SK-N-SH (cell line): ENCODE measurements around the gene COL4A2. TPM values are rescaled to one million over a fixed set of nuclear protein-coding genes. Genes with fewer than 3 reads are reported as not detected.

Experiments
- CTCF ChIA-PET: fragments of 300-600, 350-600 bp; formaldehyde crosslinking; extraction: SDS; loops from one replicate; lab custom pipeline; 2021; lab: Yijun Ruan, JAX
- POLR2A ChIA-PET: fragments of 350-600 bp; sonication (Branson Sonifier 250); formaldehyde crosslinking; extraction: SDS; loops from one replicate; lab custom pipeline; 2020; ENCODE audit warnings: antibody characterized with exemption, inconsistent platforms; lab: Yijun Ruan, JAX
- DNase-seq: peaks from one replicate; pipeline ENCODE4 v3.0.0; 2012
- H2AFZ ChIP-seq: fragments of 200-600 bp; sonication (generic); 2 replicates; pipeline ENCODE4 v1.8.1; 2016; ENCODE audit warnings: antibody characterized with exemption, mild to moderate bottlenecking, low read depth
- H3F3A ChIP-seq: fragments of 200-600 bp; sonication (generic); replicated peaks from 2 replicates; pipeline ENCODE3; 2016; ENCODE audit warnings: antibody characterized with exemption, mild to moderate bottlenecking; ENCODE audit not compliant: insufficient read depth
- H3K27ac ChIP-seq, 2 experiments: fragments of 200-500 bp in 1 of 2; fragments of 200-600 bp in 1 of 2; sonication (Bioruptor generic) in 1 of 2; sonication (generic), shearing (Covaris generic) in 1 of 2; 2 replicates each; pipeline versions ENCODE4 v1.5.1 to v1.6.1; 2014 to 2016; ENCODE audit warnings: low read depth in 2 of 2, inconsistent platforms in 1 of 2, low read length in 1 of 2, mild to moderate bottlenecking in 1 of 2, mixed read lengths in 1 of 2
- H3K27me3 ChIP-seq: fragments of 200-600 bp; sonication (generic), shearing (Covaris generic); 2 replicates; pipeline ENCODE4 v1.6.1; 2016; ENCODE audit warnings: mixed run types; ENCODE audit not compliant: insufficient read depth
- H3K36me3 ChIP-seq, 2 experiments: fragments of 200-500 bp in 1 of 2; fragments of 200-600 bp in 1 of 2; sonication (Bioruptor generic) in 1 of 2; sonication (generic) in 1 of 2; replicated peaks in 1 of 2; 2 replicates each; pipeline versions ENCODE3 to v1.5.1; 2014 to 2016; ENCODE audit warnings: low read length in 1 of 2, mild to moderate bottlenecking in 1 of 2; ENCODE audit not compliant: insufficient read depth in 2 of 2, control insufficient read depth in 1 of 2
- H3K4me1 ChIP-seq, 2 experiments: fragments of 200-500 bp in 1 of 2; fragments of 200-600 bp in 1 of 2; sonication (Bioruptor generic) in 1 of 2; sonication (generic), shearing (Covaris generic) in 1 of 2; 2 replicates each; pipeline versions ENCODE4 v1.5.1 to v1.6.1; 2014 to 2016; ENCODE audit warnings: low read depth in 1 of 2, low read length in 1 of 2, mixed run types in 1 of 2; ENCODE audit not compliant: insufficient read depth in 2 of 2, control insufficient read depth in 1 of 2
- H3K4me2 ChIP-seq: fragments of 200-600 bp; sonication (generic), shearing (Covaris generic); 2 replicates; pipeline ENCODE4 v1.6.1; 2017; ENCODE audit warnings: mixed run types
- H3K4me3 ChIP-seq, 2 experiments: fragments of 200-500 bp in 1 of 2; fragments of 200-600 bp in 1 of 2; sonication (Bioruptor generic) in 1 of 2; sonication (generic), shearing (Covaris generic) in 1 of 2; 2 replicates each; pipeline versions ENCODE4 v1.5.1 to v1.8.1; 2014 to 2016; ENCODE audit warnings: low read depth in 2 of 2, inconsistent platforms in 1 of 2, low read length in 1 of 2, mild to moderate bottlenecking in 1 of 2, mixed read lengths in 1 of 2, moderate library complexity in 1 of 2
- H3K79me2 ChIP-seq: fragments of 200-600 bp; sonication (generic); 2 replicates; pipeline ENCODE4 v1.8.1; 2017; ENCODE audit warnings: mild to moderate bottlenecking; ENCODE audit not compliant: insufficient read depth
- H3K9ac ChIP-seq: fragments of 200-600 bp; sonication (generic); 2 replicates; pipeline ENCODE4 v1.6.1; 2017; ENCODE audit warnings: mixed run types
- H3K9me2 ChIP-seq: fragments of 200-600 bp; sonication (generic); 2 replicates; pipeline ENCODE4 v1.6.1; 2017; ENCODE audit warnings: mixed run types
- H3K9me3 ChIP-seq: fragments of 200-600 bp; sonication (generic); 2 replicates; pipeline ENCODE4 v1.6.1; 2017; ENCODE audit warnings: mixed run types, mild to moderate bottlenecking, moderate library complexity
- H4K20me1 ChIP-seq: fragments of 200-600 bp; sonication (generic); 2 replicates; pipeline ENCODE4 v1.6.1; 2017; ENCODE audit warnings: mild to moderate bottlenecking, mixed run types; ENCODE audit not compliant: insufficient read depth
- ELF1 ChIP-seq: IDR thresholded peaks from 2 replicates; pipeline ENCODE4 v1.4.0; 2012
- FOXJ3 ChIP-seq: sonication (generic); formaldehyde crosslinking; IDR thresholded peaks from 2 replicates; pipeline ENCODE4 v1.5.1; 2020; ENCODE audit warnings: mild to moderate bottlenecking, missing genetic modification reagents
- GABPA ChIP-seq: IDR thresholded peaks from 2 replicates; pipeline ENCODE4 v1.4.0; 2012; ENCODE audit warnings: low read depth, mild to moderate bottlenecking
- GATA2 ChIP-seq: sonication (generic); formaldehyde crosslinking; IDR thresholded peaks from 2 replicates; pipeline ENCODE4 v1.5.0; 2020; ENCODE audit warnings: mild to moderate bottlenecking, missing genetic modification reagents
- MEF2A ChIP-seq: IDR thresholded peaks from 2 replicates; pipeline ENCODE4 v1.4.0; 2012; ENCODE audit warnings: low read depth, borderline replicate concordance
- MXI1 ChIP-seq: IDR thresholded peaks from 2 replicates; pipeline ENCODE4 v1.6.1; 2012; ENCODE audit warnings: mild to moderate bottlenecking, low read depth, low read length, improper control_type of control experiment
- NFIC ChIP-seq: IDR thresholded peaks from 2 replicates; pipeline ENCODE4 v1.4.0; 2012; ENCODE audit warnings: borderline replicate concordance
- NRF1 ChIP-seq: IDR thresholded peaks from 2 replicates; pipeline ENCODE4 v1.6.1; 2012; ENCODE audit warnings: low read depth, mild to moderate bottlenecking, low read length
- POLR2AphosphoS5 ChIP-seq: IDR thresholded peaks from 2 replicates; pipeline ENCODE4 v1.6.1; 2012; ENCODE audit warnings: low read depth, low read length
- RAD21 ChIP-seq: IDR thresholded peaks from 2 replicates; pipeline ENCODE4 v1.6.1; 2012; ENCODE audit warnings: mild to moderate bottlenecking, low read length
- REST ChIP-seq: IDR thresholded peaks from 2 replicates; pipeline ENCODE4 v1.6.1; 2012; ENCODE audit warnings: mild to moderate bottlenecking, low read depth, low read length, moderate library complexity
- RXRA ChIP-seq: IDR thresholded peaks from 2 replicates; pipeline ENCODE4 v1.4.0; 2012; ENCODE audit warnings: low read depth, mild to moderate bottlenecking, borderline replicate concordance
- SMC3 ChIP-seq: IDR thresholded peaks from 2 replicates; pipeline ENCODE4 v1.6.1; 2012; ENCODE audit warnings: low read depth, low read length, improper control_type of control experiment
- TCF12 ChIP-seq: IDR thresholded peaks from 2 replicates; pipeline ENCODE4 v1.4.0; 2012
- YY1 ChIP-seq: IDR thresholded peaks from 2 replicates; pipeline ENCODE4 v1.4.0; 2012; ENCODE audit warnings: low read depth, mild to moderate bottlenecking
- WGBS: methylation state at CpG from one replicate; pipeline ENCODE4 v1.1.6; 2017; ENCODE audit warnings: low lambda C conversion rate; 5-methylcytosine and 5-hydroxymethylcytosine counted together
- polyA plus RNA-seq, 3 experiments: library from polyadenylated mRNA; depleted of rRNA; stranded (reverse); fragments of >200 nt; gene quantifications; 2 replicates each; pipeline ENCODE4 v1.2.3, GENCODE V29; 2012
- TF ChIP-seq, protein P1 (sequence below): IDR thresholded peaks from 2 replicates; pipeline ENCODE4 v1.4.0; 2012; ENCODE audit warnings: low read depth, borderline replicate concordance
- TF ChIP-seq, protein P2 (sequence below): fragments of 200-600 bp; sonication (generic); IDR thresholded peaks from 2 replicates; pipeline ENCODE4 v1.6.1; 2017; ENCODE audit warnings: antibody characterized with exemption, mild to moderate bottlenecking, moderate library complexity
- TF ChIP-seq, protein P3 (sequence below): fragments of 150-350 bp; IDR thresholded peaks from 2 replicates; pipeline ENCODE4 v1.6.1; 2016; ENCODE audit warnings: mild to moderate bottlenecking, low read depth, low read length

Gene COL4A2
- polyA plus RNA-seq, 1 of the 3 experiments (the other 2 are of a cell fraction), result 137 TPM

DNA sequence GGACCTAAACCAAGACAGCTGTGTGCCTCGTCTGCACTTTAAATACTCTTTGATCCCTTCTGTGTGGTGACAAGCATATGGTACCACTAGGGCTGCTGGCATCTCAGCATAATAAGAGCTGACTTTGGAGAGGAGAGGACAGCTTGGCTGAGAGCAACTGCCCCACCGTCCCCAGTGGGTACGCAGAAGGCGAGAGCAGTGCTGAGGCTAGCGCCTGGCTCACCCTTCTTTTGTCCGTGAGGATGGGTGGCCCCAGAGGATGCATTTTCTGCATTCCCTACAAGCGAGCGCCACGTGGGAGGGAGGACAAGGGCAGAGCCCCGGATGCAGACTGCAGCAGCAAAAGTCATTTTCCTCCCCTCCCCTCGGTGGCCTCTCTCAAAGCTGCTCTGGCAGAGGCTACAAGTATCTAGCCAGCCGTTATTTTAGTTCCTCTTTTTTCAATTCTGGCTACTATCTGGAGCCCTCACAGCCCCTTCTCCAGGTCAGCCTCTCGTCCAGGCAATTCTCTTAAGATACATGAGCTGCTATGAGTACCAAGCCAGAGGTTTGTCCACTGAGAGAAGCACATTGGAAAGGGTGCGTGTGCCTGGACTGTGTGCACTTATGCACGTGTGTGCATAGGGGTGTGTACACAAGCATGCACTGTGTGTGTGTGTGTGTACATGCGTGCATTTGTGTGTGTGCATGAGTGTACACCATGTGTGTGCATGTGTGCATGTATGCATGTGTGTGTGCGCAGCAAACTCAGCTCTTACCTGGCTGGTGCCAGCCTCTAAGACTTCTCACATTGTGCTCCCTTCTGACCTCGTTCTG is 203.1 kb downstream of the COL4A2 start:
- H3K4me3 ChIP-seq, result no peak overlapping the region
- no peak overlapping the region for H2AFZ ChIP-seq
- no peak overlapping the region for H3K4me2 ChIP-seq
- no peak for TF ChIP-seq NFIC
- TF ChIP-seq MXI1, result no peak
- no peak for TF ChIP-seq TCF12
- no peaks in the 10 kb centered on the region for H3K79me2 ChIP-seq
- no peaks in the 10 kb centered on the region for H4K20me1 ChIP-seq
- H3F3A ChIP-seq, result peaks cover 9% of the 10 kb centered on the region
- CTCF ChIA-PET, result no interaction called here
- 84% methylated on average over 18 of the region's 18 CpGs for WGBS
- H3K36me3 ChIP-seq, result peaks cover 30 to 38% of the 10 kb centered on the region in 2 experiments
- H3K9me2 ChIP-seq, result no peaks in the 10 kb centered on the region
- no peak for DNase-seq
- H3K27ac ChIP-seq, result no peak overlapping the region; a peak in 1 of 4 replicates
- no peaks in the 10 kb centered on the region for H3K9me3 ChIP-seq
- no peak overlapping the region for H3K9ac ChIP-seq
- no peaks in the 10 kb centered on the region for H3K27me3 ChIP-seq
- POLR2A ChIA-PET, result no interaction called here
- no peaks in the 10 kb centered on the region; a peak in 1 of 4 replicates for H3K4me1 ChIP-seq

DNA sequence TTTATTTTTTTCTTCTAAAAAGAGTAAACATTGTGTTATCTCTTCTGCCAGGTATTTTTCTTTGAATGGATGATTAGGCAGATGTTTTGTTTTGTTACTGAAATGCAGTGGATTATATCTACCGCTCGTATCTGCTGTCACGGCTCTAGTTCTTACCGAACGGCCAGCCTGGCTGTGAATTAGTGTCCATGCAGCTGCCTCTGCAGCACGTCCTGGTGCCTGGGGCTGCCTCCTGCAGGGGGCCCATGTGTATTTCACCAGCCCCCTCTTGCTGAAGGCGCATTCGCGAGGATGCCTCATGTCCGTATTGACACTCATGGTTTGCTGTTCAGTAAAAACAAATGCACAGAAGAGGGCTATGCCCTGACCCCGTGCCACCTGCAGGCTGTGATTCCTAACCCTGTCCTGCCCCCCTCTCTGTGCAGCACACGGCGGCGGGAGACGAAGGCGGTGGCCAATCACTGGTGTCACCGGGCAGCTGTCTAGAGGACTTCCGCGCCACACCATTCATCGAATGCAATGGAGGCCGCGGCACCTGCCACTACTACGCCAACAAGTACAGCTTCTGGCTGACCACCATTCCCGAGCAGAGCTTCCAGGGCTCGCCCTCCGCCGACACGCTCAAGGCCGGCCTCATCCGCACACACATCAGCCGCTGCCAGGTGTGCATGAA is 204.6 kb downstream of the COL4A2 start:
- 92% methylated on average over 31 of the region's 31 CpGs for WGBS
- POLR2A ChIA-PET, result no interaction called here
- Histone ChIP-seq H3F3A (peaks cover 9% of the 10 kb centered on the region), H2AFZ (no peak overlapping the region), H3K27me3 (no peaks in the 10 kb centered on the region), H3K9ac (no peak overlapping the region), H3K9me2 (no peaks in the 10 kb centered on the region), H4K20me1 (no peaks in the 10 kb centered on the region), H3K79me2 (no peaks in the 10 kb centered on the region), H3K4me2 (no peak overlapping the region), H3K4me1 (no peaks in the 10 kb centered on the region; a peak in 1 of 4 replicates), H3K9me3 (no peaks in the 10 kb centered on the region), H3K36me3 (peaks cover 30 to 36% of the 10 kb centered on the region in 2 experiments), H3K27ac (no peak overlapping the region), H3K4me3 (no peak overlapping the region)
- DNase-seq, result no peak
- TF ChIP-seq FOXJ3, result no peak
- no peak for TF ChIP-seq NRF1
- no peak for TF ChIP-seq POLR2AphosphoS5
- TF ChIP-seq, protein P1, sequence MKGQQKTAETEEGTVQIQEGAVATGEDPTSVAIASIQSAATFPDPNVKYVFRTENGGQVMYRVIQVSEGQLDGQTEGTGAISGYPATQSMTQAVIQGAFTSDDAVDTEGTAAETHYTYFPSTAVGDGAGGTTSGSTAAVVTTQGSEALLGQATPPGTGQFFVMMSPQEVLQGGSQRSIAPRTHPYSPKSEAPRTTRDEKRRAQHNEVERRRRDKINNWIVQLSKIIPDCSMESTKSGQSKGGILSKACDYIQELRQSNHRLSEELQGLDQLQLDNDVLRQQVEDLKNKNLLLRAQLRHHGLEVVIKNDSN, result no peak
- no peak for TF ChIP-seq GABPA
- TF ChIP-seq ELF1, result no peak
- no peak for TF ChIP-seq TCF12
- no peak for TF ChIP-seq YY1
- no peak for TF ChIP-seq MEF2A
- TF ChIP-seq, protein P2, sequence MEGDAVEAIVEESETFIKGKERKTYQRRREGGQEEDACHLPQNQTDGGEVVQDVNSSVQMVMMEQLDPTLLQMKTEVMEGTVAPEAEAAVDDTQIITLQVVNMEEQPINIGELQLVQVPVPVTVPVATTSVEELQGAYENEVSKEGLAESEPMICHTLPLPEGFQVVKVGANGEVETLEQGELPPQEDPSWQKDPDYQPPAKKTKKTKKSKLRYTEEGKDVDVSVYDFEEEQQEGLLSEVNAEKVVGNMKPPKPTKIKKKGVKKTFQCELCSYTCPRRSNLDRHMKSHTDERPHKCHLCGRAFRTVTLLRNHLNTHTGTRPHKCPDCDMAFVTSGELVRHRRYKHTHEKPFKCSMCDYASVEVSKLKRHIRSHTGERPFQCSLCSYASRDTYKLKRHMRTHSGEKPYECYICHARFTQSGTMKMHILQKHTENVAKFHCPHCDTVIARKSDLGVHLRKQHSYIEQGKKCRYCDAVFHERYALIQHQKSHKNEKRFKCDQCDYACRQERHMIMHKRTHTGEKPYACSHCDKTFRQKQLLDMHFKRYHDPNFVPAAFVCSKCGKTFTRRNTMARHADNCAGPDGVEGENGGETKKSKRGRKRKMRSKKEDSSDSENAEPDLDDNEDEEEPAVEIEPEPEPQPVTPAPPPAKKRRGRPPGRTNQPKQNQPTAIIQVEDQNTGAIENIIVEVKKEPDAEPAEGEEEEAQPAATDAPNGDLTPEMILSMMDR, result no peak
- TF ChIP-seq RXRA, result no peak
- no peak for TF ChIP-seq REST
- no peak for TF ChIP-seq SMC3
- TF ChIP-seq GATA2 (CRISPR knock-in tag), result no peak
- TF ChIP-seq, protein P3, sequence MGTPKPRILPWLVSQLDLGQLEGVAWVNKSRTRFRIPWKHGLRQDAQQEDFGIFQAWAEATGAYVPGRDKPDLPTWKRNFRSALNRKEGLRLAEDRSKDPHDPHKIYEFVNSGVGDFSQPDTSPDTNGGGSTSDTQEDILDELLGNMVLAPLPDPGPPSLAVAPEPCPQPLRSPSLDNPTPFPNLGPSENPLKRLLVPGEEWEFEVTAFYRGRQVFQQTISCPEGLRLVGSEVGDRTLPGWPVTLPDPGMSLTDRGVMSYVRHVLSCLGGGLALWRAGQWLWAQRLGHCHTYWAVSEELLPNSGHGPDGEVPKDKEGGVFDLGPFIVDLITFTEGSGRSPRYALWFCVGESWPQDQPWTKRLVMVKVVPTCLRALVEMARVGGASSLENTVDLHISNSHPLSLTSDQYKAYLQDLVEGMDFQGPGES, result no peak
- TF ChIP-seq RAD21, result no peak
- CTCF ChIA-PET, result no interaction called here
